Body of pancreas (tissue), 4 donors: ENCODE results near the gene KDM4B. TPM values are rescaled to one million over a fixed set of nuclear protein-coding genes. Genes with fewer than 3 reads are reported as not detected.
A peak's percentile ranks its signal among the peaks of the same experiment; 100 is the strongest.

Experiments
- ATAC-seq: fragments of 150-250 bp; one replicate; pipeline ENCODE4 v1.9.1; 2016
- DNase-seq, 4 donors: peaks; one replicate each; pipeline ENCODE4 v3.0.0-alpha.2; 2019
- H3K27ac ChIP-seq, 4 donors: fragments of 200-600 bp; sonication (generic); 1 replicate in 3 of 4; 2 replicates in 1 of 4; pipeline versions ENCODE4 v1.5.1 to v1.6.1; 2016 to 2019; ENCODE audit warnings: mild to moderate bottlenecking in 1 of 4, mixed read lengths in 1 of 4, moderate library complexity in 1 of 4
- H3K27me3 ChIP-seq, 2 donors: fragments of 200-600 bp; sonication (generic); one replicate each; pipeline ENCODE4 v1.6.0; 2016; ENCODE audit warnings: mild to moderate bottlenecking in 1 of 2
- H3K36me3 ChIP-seq, 2 donors: fragments of 200-600 bp; sonication (generic); replicated peaks in 1 of 2; 2 replicates each; pipeline ENCODE4 v1.5.1; 2016; ENCODE audit warnings: low read depth in 2 of 2; ENCODE audit not compliant: insufficient read depth in 1 of 2
- H3K4me1 ChIP-seq: fragments of 200-600 bp; sonication (generic); one replicate; pipeline ENCODE4 v1.6.0; 2016
- H3K4me3 ChIP-seq, 2 donors: fragments of 200-600 bp; sonication (generic); 1 replicate in 1 of 2; 2 replicates in 1 of 2; pipeline ENCODE4 v1.5.1; 2016 to 2019
- H3K9me3 ChIP-seq, 3 donors: fragments of 200-600 bp; sonication (generic); 1 replicate in 2 of 3; 2 replicates in 1 of 3; pipeline ENCODE4 v1.5.1; 2016
- CTCF ChIP-seq, 7 experiments: fragments of 450-650 bp in 4 of 7; fragments of 200-600 bp in 3 of 7; sonication (generic) in 3 of 7; IDR thresholded peaks; one replicate each; pipeline ENCODE4 v1.5.1; 2016 to 2019; ENCODE audit warnings: antibody characterized with exemption in 7 of 7
- POLR2A ChIP-seq, 3 donors: fragments of 450-650 bp; IDR thresholded peaks; one replicate each; pipeline ENCODE4 v1.6.1; 2016; ENCODE audit warnings: antibody characterized with exemption in 3 of 3, mild to moderate bottlenecking in 2 of 3
- WGBS, 2 donors: methylation state at CpG; one replicate each; pipeline ENCODE4 v1.1.5; 2017; 5-methylcytosine and 5-hydroxymethylcytosine counted together
- intact Hi-C: fragments of 100-400 bp; cut with DNase I; formaldehyde crosslinking; loops from one replicate; pipeline ENCODE4 v1.15.1; 2023
- total RNA-seq, 2 donors: library from RNA; depleted of rRNA; stranded (reverse); fragments of >200 nt; gene quantifications; one replicate each; pipeline ENCODE4 v1.1.0, GENCODE V29; 2016

Gene KDM4B
- total RNA-seq, 2 donors from 2014 or later, result 18.9 to 35.3 TPM

DNA sequence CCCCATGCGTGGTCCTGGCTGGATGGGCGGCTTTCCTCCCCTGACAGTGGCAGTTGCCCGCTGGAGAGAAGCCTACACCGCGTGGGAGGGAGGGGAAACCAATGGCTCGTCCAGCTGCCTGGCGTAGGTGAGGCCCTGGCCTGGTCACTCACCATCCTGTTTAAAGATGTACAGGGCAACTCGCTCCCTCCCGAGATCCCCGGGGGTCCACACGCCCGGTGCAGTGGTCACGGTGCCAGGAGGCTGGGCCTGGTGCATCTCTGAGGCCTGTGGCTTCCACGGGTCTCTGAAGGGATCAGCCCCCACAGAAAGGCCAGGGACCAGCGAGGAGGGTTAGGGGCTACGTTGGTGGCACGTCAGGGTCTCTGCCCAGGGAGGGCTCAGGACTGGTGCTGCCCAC is 156.5 kb downstream of the KDM4B start:
- no peaks in the 10 kb centered on the region for H3K9me3 ChIP-seq
- no peak overlapping the region for H3K4me3 ChIP-seq

GRCh38 chr19:5125797-5126497 is 157.0 kb downstream of the KDM4B start:
- 50 to 76% methylated on average over 10 to 21 of the region's 21 CpGs for WGBS, 2 donors
- Histone ChIP-seq H3K36me3 (peaks cover 0 to 6% of the 10 kb centered on the region in 2 donors), H3K27me3 (no peaks in the 10 kb centered on the region)

More for the DNA sequence above, 156.5 kb downstream of the KDM4B start:
- Histone ChIP-seq H3K4me1 (peaks cover 54% of the 10 kb centered on the region), H3K36me3 (peaks cover 0 to 6% of the 10 kb centered on the region in 2 donors), H3K27me3 (no peaks in the 10 kb centered on the region), H3K27ac (peak overlapping the region in 1 of 4 donors; percentile 81)
- DNase-seq (no peak), ATAC-seq (no peak)
- intact Hi-C loops, result no loop called here
- WGBS, 2 donors, result 78 to 81% methylated on average over 7 to 17 of the region's 17 CpGs
- TF ChIP-seq CTCF (IDR thresholded peaks at IDR 0.05) (no peak), POLR2A (IDR thresholded peaks at IDR 0.05) (no peak)

DNA sequence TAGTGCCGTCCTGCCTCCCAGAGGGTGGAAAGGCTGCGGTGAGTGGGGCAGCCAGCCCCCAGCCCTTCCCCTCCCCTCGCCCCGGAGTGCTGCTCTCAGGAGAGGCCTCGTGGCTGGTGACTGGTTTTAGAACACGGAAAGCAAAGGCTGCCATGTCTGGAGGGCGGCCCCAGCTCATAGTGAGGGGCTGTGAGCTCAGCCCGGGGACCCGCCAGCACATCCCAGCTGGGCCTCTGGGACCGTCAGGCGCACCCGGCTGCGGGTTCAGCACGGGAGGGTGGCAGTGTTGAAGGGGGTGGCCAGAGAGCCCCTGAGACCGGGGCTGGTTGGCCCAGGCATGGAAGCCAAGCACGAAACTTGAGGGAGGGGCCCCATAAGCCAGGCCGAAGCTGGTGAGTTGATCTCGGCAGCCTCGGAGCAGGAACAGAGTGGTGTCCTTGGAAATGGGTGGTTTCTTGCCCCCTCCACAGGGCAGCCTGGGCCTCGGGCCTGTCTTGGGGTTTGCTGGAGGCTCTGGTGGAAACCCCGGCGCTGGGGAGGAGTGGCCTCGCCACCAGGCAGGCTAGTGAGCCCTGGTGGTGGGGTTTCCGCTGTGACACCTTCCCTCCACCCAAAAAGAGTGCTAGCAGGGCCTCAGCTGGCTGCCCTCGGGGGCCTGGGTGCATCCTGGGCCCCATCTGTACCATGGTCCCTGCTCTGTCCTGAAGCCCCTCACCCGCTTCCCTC is 157.7 kb downstream of the KDM4B start:
- no peak for ATAC-seq
- WGBS, 2 donors, result 70 to 83% methylated on average over 10 to 24 of the region's 26 CpGs
- H3K9me3 ChIP-seq, result no peaks in the 10 kb centered on the region
- peak overlapping the region; percentile 69 to 87 (median 84) for H3K27ac ChIP-seq
- no peaks in the 10 kb centered on the region for H3K27me3 ChIP-seq
- peaks cover 0 to 6% of the 10 kb centered on the region in 2 donors for H3K36me3 ChIP-seq
- H3K4me3 ChIP-seq, result no peak overlapping the region
- H3K4me1 ChIP-seq, result peaks cover 64% of the 10 kb centered on the region
- intact Hi-C loops, result no loop called here
- DNase-seq, result peak in 2 of 4 donors; percentile 35 to 57
- TF ChIP-seq POLR2A (IDR thresholded peaks at IDR 0.05), result no peak
- no peak for TF ChIP-seq CTCF (IDR thresholded peaks at IDR 0.05)

More at GRCh38 chr19:5125797-5126497, 157.0 kb downstream of the KDM4B start:
- no peak for ATAC-seq
- DNase-seq, result peak in 2 of 4 donors; percentile 28 to 59
- Histone ChIP-seq H3K4me3 (no peak overlapping the region), H3K9me3 (no peaks in the 10 kb centered on the region), H3K4me1 (peaks cover 60% of the 10 kb centered on the region), H3K27ac (peak overlapping the region; percentile 69 to 87 (median 84))
- intact Hi-C loops, result no loop called here
- TF ChIP-seq CTCF (IDR thresholded peaks at IDR 0.05) (no peak), POLR2A (IDR thresholded peaks at IDR 0.05) (no peak)

- DNase-seq, result no peak
- peaks cover 73% of the 10 kb centered on the region for H3K4me1 ChIP-seq
- peak; percentile 2 for ATAC-seq
- intact Hi-C loops, result no loop called here
- H3K9me3 ChIP-seq, result no peaks in the 10 kb centered on the region
- H3K27me3 ChIP-seq, result no peaks in the 10 kb centered on the region
- peak overlapping the region; percentile 69 to 87 (median 84) for H3K27ac ChIP-seq
- no peak overlapping the region for H3K4me3 ChIP-seq
- TF ChIP-seq CTCF (IDR thresholded peaks at IDR 0.05) (no peak), POLR2A (IDR thresholded peaks at IDR 0.05) (no peak)
- H3K36me3 ChIP-seq, result peaks cover 0 to 4% of the 10 kb centered on the region in 2 donors
- 58 to 73% methylated on average over 5 to 11 of the region's 12 CpGs for WGBS, 2 donors
Measured at GRCh38 chr19:5127717-5128116, 158.8 kb downstream of the KDM4B start.
